H1 (cell line): ENCODE measurements around the gene ASF1B. TPM values are rescaled to one million over a fixed set of nuclear protein-coding genes. Genes with fewer than 3 reads are reported as not detected.
A peak's percentile ranks its signal among the peaks of the same experiment; 100 is the strongest.

ENCODE experiments used
- CTCF ChIA-PET: fragments of 300-600 bp; sonication (Branson Sonifier 250); formaldehyde crosslinking; loops from one replicate; lab custom pipeline; 2021; ENCODE audit not compliant: partially characterized antibody; lab: Charles Lee
- POLR2A ChIA-PET: fragments of 300-600 bp; sonication (Branson Sonifier 250); formaldehyde crosslinking; loops from one replicate; lab custom pipeline; 2021; ENCODE audit warnings: inconsistent platforms; ENCODE audit not compliant: partially characterized antibody; lab: Charles Lee
- DNase-seq, 2 experiments: peaks; one replicate each; pipeline versions ENCODE4 v3.0.0 to v3.0.0-alpha.2; 2010 to 2022; ENCODE audit warnings: low spot score in 2 of 2, low read depth in 1 of 2, mixed read lengths in 1 of 2
- FAIRE-seq: peaks from 2 replicates; lab custom pipeline; 2011; peaks lifted over from hg19 to GRCh38; lab: Jason Lieb, UNC
- H2AFZ ChIP-seq: 2 replicates; pipeline ENCODE4 v1.8.1; 2012; ENCODE audit warnings: low read length, inconsistent platforms
- H2AK5ac ChIP-seq: 2 replicates; pipeline ENCODE4 v1.6.1; 2013; ENCODE audit warnings: low read depth, low read length
- H2BK120ac ChIP-seq: replicated peaks from 2 replicates; pipeline ENCODE3; 2013; ENCODE audit warnings: low read depth, low read length, inconsistent platforms
- H2BK12ac ChIP-seq: 2 replicates; pipeline ENCODE4 v1.6.1; 2013; ENCODE audit warnings: low read depth, low read length
- H2BK15ac ChIP-seq: 2 replicates; pipeline ENCODE4 v1.6.1; 2013; ENCODE audit warnings: low read length
- H2BK20ac ChIP-seq: 2 replicates; pipeline ENCODE4 v1.6.1; 2013; ENCODE audit warnings: low read length
- H2BK5ac ChIP-seq: 2 replicates; pipeline ENCODE4 v1.6.1; 2013; ENCODE audit warnings: low read depth, low read length
- H3K14ac ChIP-seq: 2 replicates; pipeline ENCODE4 v1.6.1; 2013; ENCODE audit warnings: inconsistent platforms; ENCODE audit not compliant: insufficient read length
- H3K18ac ChIP-seq: 2 replicates; pipeline ENCODE4 v1.6.1; 2013; ENCODE audit warnings: low read length; ENCODE audit errors: extremely low read depth
- H3K23ac ChIP-seq: 2 replicates; pipeline ENCODE4 v1.6.1; 2013; ENCODE audit warnings: inconsistent platforms; ENCODE audit not compliant: insufficient read length
- H3K23me2 ChIP-seq: 2 replicates; pipeline ENCODE4 v1.6.1; 2013; ENCODE audit warnings: low read depth, low read length
- H3K27ac ChIP-seq: 2 replicates; pipeline ENCODE4 v1.6.1; 2011; ENCODE audit warnings: low read depth, low read length, inconsistent platforms
- H3K27me3 ChIP-seq, 4 experiments: replicated peaks in 1 of 4; 1 replicate in 1 of 4; 2 replicates in 3 of 4; pipeline versions ENCODE4 v1.6.1 to v1.8.1; 2011 to 2013; ENCODE audit warnings: low read length in 3 of 4, mild to moderate bottlenecking in 3 of 4, inconsistent platforms in 2 of 4, mixed read lengths in 2 of 4, moderate library complexity in 1 of 4; ENCODE audit not compliant: control insufficient read depth in 3 of 4, insufficient read depth in 3 of 4; ENCODE audit errors: extremely low read depth in 1 of 4
- H3K36me3 ChIP-seq, 4 experiments: 2 replicates each; pipeline versions ENCODE4 v1.6.1 to v1.8.1; 2011 to 2013; ENCODE audit warnings: mild to moderate bottlenecking in 4 of 4, low read length in 3 of 4, moderate library complexity in 2 of 4, control low read depth in 1 of 4, inconsistent platforms in 1 of 4; ENCODE audit not compliant: insufficient read depth in 4 of 4, control insufficient read depth in 2 of 4
- H3K4ac ChIP-seq: replicated peaks from 2 replicates; pipeline ENCODE3; 2013; ENCODE audit warnings: low read length, low read depth, mixed read lengths, inconsistent platforms; ENCODE audit not compliant: insufficient read length
- H3K4me1 ChIP-seq, 4 experiments: replicated peaks in 1 of 4; 1 replicate in 1 of 4; 2 replicates in 3 of 4; pipeline versions ENCODE4 v1.6.1 to v1.8.1; 2011 to 2013; ENCODE audit warnings: low read length in 3 of 4, inconsistent platforms in 2 of 4, mixed read lengths in 1 of 4; ENCODE audit not compliant: insufficient read depth in 4 of 4, control insufficient read depth in 3 of 4
- H3K4me2 ChIP-seq, 2 experiments: 2 replicates each; pipeline versions ENCODE4 v1.6.1 to v1.8.1; 2011 to 2013; ENCODE audit warnings: low read depth in 2 of 2, low read length in 2 of 2, control low read depth in 1 of 2, inconsistent platforms in 1 of 2, mild to moderate bottlenecking in 1 of 2; ENCODE audit not compliant: insufficient read depth in 1 of 2
- H3K4me3 ChIP-seq, 4 experiments: fragments of 200-600, 300-600 bp in 1 of 4; sonication (generic), shearing (Covaris generic), sonication (Bioruptor Twin) in 1 of 4; 2 replicates each; pipeline versions ENCODE4 v1.5.1 to v1.8.1; 2011 to 2016; ENCODE audit warnings: low read length in 4 of 4, low read depth in 3 of 4, control low read depth in 2 of 4, inconsistent platforms in 2 of 4, mild to moderate bottlenecking in 2 of 4, mixed read lengths in 1 of 4, moderate library complexity in 1 of 4; ENCODE audit not compliant: insufficient read depth in 2 of 4; ENCODE audit errors: extremely low read depth in 1 of 4
- H3K56ac ChIP-seq: replicated peaks from 2 replicates; pipeline ENCODE3; 2013; ENCODE audit warnings: low read depth, mild to moderate bottlenecking, mixed read lengths, low read length, inconsistent platforms; ENCODE audit not compliant: insufficient read length
- H3K79me1 ChIP-seq: 2 replicates; pipeline ENCODE4 v1.6.1; 2013; ENCODE audit warnings: low read depth, low read length, control low read depth
- H3K79me2 ChIP-seq, 2 experiments: 2 replicates each; pipeline versions ENCODE4 v1.6.1 to v1.8.1; 2012 to 2013; ENCODE audit warnings: low read length in 2 of 2, mild to moderate bottlenecking in 2 of 2, inconsistent platforms in 1 of 2; ENCODE audit not compliant: insufficient read depth in 2 of 2, control insufficient read depth in 1 of 2
- H3K9ac ChIP-seq, 4 experiments: replicated peaks in 1 of 4; 1 replicate in 1 of 4; 2 replicates in 3 of 4; pipeline versions ENCODE4 v1.6.1 to v1.8.1; 2011 to 2013; ENCODE audit warnings: low read depth in 3 of 4, low read length in 3 of 4, control low read depth in 2 of 4, mild to moderate bottlenecking in 2 of 4, moderate library complexity in 2 of 4, inconsistent platforms in 1 of 4; ENCODE audit errors: extremely low read depth in 1 of 4
- H3K9me3 ChIP-seq, 2 experiments: 2 replicates each; pipeline versions ENCODE4 v1.6.1 to v1.8.1; 2012 to 2013; ENCODE audit warnings: mild to moderate bottlenecking in 2 of 2, moderate library complexity in 2 of 2, control low read depth in 1 of 2, inconsistent platforms in 1 of 2, low read depth in 1 of 2, low read length in 1 of 2, mixed read lengths in 1 of 2; ENCODE audit not compliant: insufficient read depth in 2 of 2
- H4K20me1 ChIP-seq, 2 experiments: replicated peaks in 1 of 2; 2 replicates each; pipeline versions ENCODE3 to v1.8.1; 2011 to 2013; ENCODE audit warnings: inconsistent platforms in 2 of 2, low read length in 2 of 2, mild to moderate bottlenecking in 1 of 2; ENCODE audit not compliant: insufficient read depth in 2 of 2, control insufficient read depth in 1 of 2
- H4K5ac ChIP-seq: 2 replicates; pipeline ENCODE4 v1.6.1; 2013; ENCODE audit warnings: low read length, low read depth, mixed read lengths, inconsistent platforms; ENCODE audit not compliant: insufficient read length
- H4K8ac ChIP-seq: 2 replicates; pipeline ENCODE4 v1.8.0; 2013; ENCODE audit warnings: mild to moderate bottlenecking, moderate library complexity, low read length, inconsistent platforms; ENCODE audit not compliant: insufficient read depth; ENCODE audit errors: extremely low read depth
- H4K91ac ChIP-seq: replicated peaks from 2 replicates; pipeline ENCODE3; 2013; ENCODE audit warnings: low read length, mixed read lengths, inconsistent platforms; ENCODE audit not compliant: insufficient read length
- ASH2L ChIP-seq: fragments of 200-600, 300-600 bp; sonication (generic); IDR thresholded peaks from one replicate; pipeline ENCODE4 v1.7.1; 2017; ENCODE audit warnings: low read length
- CBX5 ChIP-seq: fragments of 300-800, 300-1000 bp; sonication (generic); IDR thresholded peaks from 2 replicates; pipeline ENCODE4 v1.7.1; 2016; ENCODE audit warnings: antibody characterized with exemption, low read length, low read depth
- FOSL1 ChIP-seq: IDR thresholded peaks from 2 replicates; pipeline ENCODE4 v1.6.1; 2011; ENCODE audit warnings: mild to moderate bottlenecking, low read depth, low read length, moderate library complexity; ENCODE audit not compliant: insufficient read depth
- HDAC2 ChIP-seq, 2 experiments: fragments of 300-600 bp in 1 of 2; sonication (generic) in 1 of 2; IDR thresholded peaks; 2 replicates each; pipeline ENCODE4 v1.6.1; 2011 to 2012; ENCODE audit warnings: low read depth in 2 of 2, low read length in 2 of 2, mild to moderate bottlenecking in 2 of 2, moderate library complexity in 2 of 2, borderline replicate concordance in 1 of 2, inconsistent platforms in 1 of 2
- POLR2AphosphoS5 ChIP-seq: IDR thresholded peaks from 2 replicates; pipeline ENCODE4 v1.6.1; 2011; ENCODE audit warnings: low read depth, low read length
- POU5F1 ChIP-seq: IDR thresholded peaks from 2 replicates; pipeline ENCODE4 v1.6.1; 2011; ENCODE audit warnings: low read depth, mild to moderate bottlenecking, low read length, moderate library complexity
- RAD21 ChIP-seq, 2 experiments: IDR thresholded peaks in 1 of 2; conservative IDR thresholded peaks in 1 of 2; 2 replicates each; pipeline ENCODE4 v1.6.1; 2011; ENCODE audit warnings: low read depth in 2 of 2, low read length in 2 of 2, improper control_type of control experiment in 1 of 2, inconsistent platforms in 1 of 2, mild to moderate bottlenecking in 1 of 2, moderate library complexity in 1 of 2
- RFX5 ChIP-seq: IDR thresholded peaks from 2 replicates; pipeline ENCODE4 v1.6.1; 2011; ENCODE audit warnings: low read depth, low read length, improper control_type of control experiment, borderline replicate concordance
- SIRT6 ChIP-seq: IDR thresholded peaks from one replicate; pipeline ENCODE4 v1.7.1; 2012; ENCODE audit warnings: low read length, inconsistent platforms
- TAF1 ChIP-seq: IDR thresholded peaks from 2 replicates; pipeline ENCODE4 v1.6.1; 2011; ENCODE audit warnings: mild to moderate bottlenecking, low read depth, low read length
- TAF7 ChIP-seq: optimal IDR thresholded peaks from 2 replicates; pipeline ENCODE3; 2011; ENCODE audit warnings: low read depth, mild to moderate bottlenecking, inconsistent platforms, low read length, moderate library complexity, borderline replicate concordance
- TCF12 ChIP-seq: IDR thresholded peaks from 2 replicates; pipeline ENCODE4 v1.6.1; 2011; ENCODE audit warnings: low read depth, mild to moderate bottlenecking, low read length
- WGBS, 2 experiments: shearing (Covaris generic) in 1 of 2; methylation state at CpG; one replicate each; pipeline versions ENCODE4 v1.1.6 to v1.1.7; 2013 to 2015; ENCODE audit warnings: low lambda C conversion rate in 2 of 2, mixed read lengths in 2 of 2, inconsistent platforms in 1 of 2, low coverage in 1 of 2, missing lambda C conversion rate in 1 of 2; ENCODE audit not compliant: insufficient replicate concordance in 2 of 2, insufficient coverage in 1 of 2, insufficient read length in 1 of 2; ENCODE audit errors: extremely low coverage in 1 of 2, missing lambda C conversion rate in 1 of 2; 5-methylcytosine and 5-hydroxymethylcytosine counted together
- polyA plus RNA-seq, 7 experiments: library from polyadenylated mRNA; depleted of rRNA in 3 of 7; stranded (reverse) in 5 of 7; unstranded in 2 of 7; fragments of >200 nt in 5 of 7; fragments of 200-250 nt in 2 of 7; gene quantifications; 1 replicate in 5 of 7; 2 replicates in 1 of 7; 4 replicates in 1 of 7; pipeline versions ENCODE4 v1.2.1 to v1.2.3, GENCODE V29; 2011 to 2013; ENCODE audit warnings: missing spikeins in 2 of 7, mixed read lengths in 2 of 7
- total RNA-seq: library from RNA; stranded (reverse); fragmentation: NEBNext Ultra II Directional; extraction: Animal tissue kit (Norgen Biotek cat#: 25700); gene quantifications from 2 replicates; pipeline ENCODE4 v1.2.1, GENCODE V29; 2021

The ASF1B gene
- total and polyA plus RNA-seq, 2 of the 8 experiments (the other 6 are each of a cell fraction or from before 2014, with no cell fraction given), result 32.6 to 59.2 TPM

GRCh38 chr19:14138576-14139265, 2.3 kb upstream of the ASF1B start:
- Histone ChIP-seq H2AFZ (no peak overlapping the region), H3K4me3 (no peak overlapping the region), H3K27ac (no peak overlapping the region), H2BK15ac (no peak overlapping the region), H3K23ac (no peak overlapping the region), H3K36me3 (no peaks in the 10 kb centered on the region), H3K9me3 (no peaks in the 10 kb centered on the region), H3K4me2 (peak overlapping the region in 1 of 2 experiments; percentile 5; a peak in 1 of 4 replicates), H4K5ac (no peak overlapping the region), H2BK120ac (no peak overlapping the region), H3K4ac (no peak overlapping the region), H2AK5ac (no peak overlapping the region), H2BK12ac (no peak overlapping the region), H3K79me2 (peaks cover 0 to 8% of the 10 kb centered on the region in 2 experiments; a peak in 2 of 4 replicates), H4K8ac (no peak overlapping the region), H3K27me3 (no peaks in the 10 kb centered on the region), H2BK5ac (no peak overlapping the region), H2BK20ac (no peak overlapping the region), H3K23me2 (peaks cover 4% of the 10 kb centered on the region; the same call in 1 of the 2 replicates), H4K91ac (no peak overlapping the region), H4K20me1 (peaks cover 0 to 9% of the 10 kb centered on the region in 2 experiments), H3K18ac (no peak overlapping the region), H3K4me1 (peaks cover 2 to 11% (median 5%) of the 10 kb centered on the region in 4 experiments), H3K14ac (no peak overlapping the region), H3K56ac (no peak overlapping the region), H3K79me1 (peaks cover 2% of the 10 kb centered on the region; the same call in 1 of the 2 replicates), H3K9ac (no peak overlapping the region)
- 94% methylated on average over 9 of the region's 9 CpGs; no CpG with 5 or more reads in 1 of the 2 experiments for WGBS, 2 experiments
- FAIRE-seq (no peak), DNase-seq (no peak)
- POLR2A ChIA-PET, result interaction anchor here (0.9 to 2.1 kb wide), 2 partner anchors 225 to 267 kb away, joined by 4 to 5 read pairs; no protein-coding TSS in a partner anchor
- CTCF ChIA-PET, result interaction anchor here (0.7 to 7.9 kb wide), 5 partner anchors 8 to 264 kb away, joined by 3 to 40 read pairs (median 5); a partner anchor contains a TSS
- TF ChIP-seq ASH2L (no peak), SIRT6 (no peak), RFX5 (no peak), FOSL1 (no peak), POU5F1 (no peak), TAF7 (no peak), TAF1 (no peak), POLR2AphosphoS5 (no peak), HDAC2 (IDR thresholded peaks at IDR 0.05; ENCODE audit: borderline replicate concordance in 1 of 2, low read depth in 2 of 2, low read length in 2 of 2) (no peak), TCF12 (no peak), CBX5 (no peak), RAD21 (IDR thresholded peaks at IDR 0.05 in 1 of 2, conservative IDR thresholded peaks at IDR 0.05 in 1 of 2; ENCODE audit: low read depth in 2 of 2, low read length in 2 of 2) (no peak)
